GM18909 (cell line): Measurements from ENCODE around the gene CCL13.

ENCODE experiments used
- ATAC-seq: cut with Tn5 transposase; IDR thresholded peaks from one replicate; pipeline ENCODE4 v1.9.1; 2021; ENCODE audit warnings: mild to moderate bottlenecking; ENCODE audit not compliant: unreplicated experiment, poor library complexity

The CCL13 gene

GRCh38 chr17:34382621-34383124, 26.4 kb downstream of the CCL13 start:
- no peak for ATAC-seq

GRCh38 chr17:34383216-34383615, 26.9 kb downstream of the CCL13 start:
- ATAC-seq: no peak

GRCh38 chr17:34384271-34384670, 28.0 kb downstream of the CCL13 start:
- ATAC-seq: no peak

GRCh38 chr17:34384822-34385605, 28.7 kb downstream of the CCL13 start:
- no peak for ATAC-seq

GRCh38 chr17:34386343-34386696, 30.0 kb downstream of the CCL13 start:
- ATAC-seq: no peak

GRCh38 chr17:34386697-34387550, 30.6 kb downstream of the CCL13 start:
- ATAC-seq: no peak

- ATAC-seq: no peak
Observed at GRCh38 chr17:34387566-34387965, 31.3 kb downstream of the CCL13 start.

- no peak for ATAC-seq
Observed at GRCh38 chr17:34389126-34389750, 33.0 kb downstream of the CCL13 start.

GRCh38 chr17:34390649-34391048, 34.4 kb downstream of the CCL13 start:
- ATAC-seq: no peak

GRCh38 chr17:34391241-34391640, 35.0 kb downstream of the CCL13 start:
- no peak for ATAC-seq

GRCh38 chr17:34393401-34393800, 37.1 kb downstream of the CCL13 start:
- ATAC-seq: no peak

GRCh38 chr17:34397265-34397664, 41.0 kb downstream of the CCL13 start:
- no peak for ATAC-seq

- ATAC-seq: no peak
Observed at GRCh38 chr17:34398990-34399389, 42.7 kb downstream of the CCL13 start.

GRCh38 chr17:34399725-34400124, 43.4 kb downstream of the CCL13 start:
- ATAC-seq: no peak

GRCh38 chr17:34400301-34400931, 44.1 kb downstream of the CCL13 start:
- ATAC-seq: no peak

GRCh38 chr17:34401165-34401564, 44.9 kb downstream of the CCL13 start:
- no peak for ATAC-seq

GRCh38 chr17:34403006-34403405, 46.7 kb downstream of the CCL13 start:
- ATAC-seq: no peak

GRCh38 chr17:34406226-34406625, 49.9 kb downstream of the CCL13 start:
- ATAC-seq: no peak
